H1 (cell line): ENCODE data around the gene MED28. TPM values are rescaled to one million over a fixed set of nuclear protein-coding genes. Genes with fewer than 3 reads are reported as not detected.

ENCODE experiments used
- BCL11A ChIP-seq, 2 experiments: IDR thresholded peaks; one replicate each; pipeline ENCODE4 v1.6.1; 2011; ENCODE audit warnings: low read depth in 2 of 2, low read length in 2 of 2, mild to moderate bottlenecking in 2 of 2
- CBX8 ChIP-seq: fragments of 300-800, 300-1000 bp; sonication (generic); IDR thresholded peaks from 2 replicates; pipeline ENCODE4 v1.7.1; 2016; ENCODE audit warnings: low read depth, low read length, borderline replicate concordance
- GABPA ChIP-seq: IDR thresholded peaks from 2 replicates; pipeline ENCODE4 v1.6.1; 2011; ENCODE audit warnings: mild to moderate bottlenecking, low read length, moderate library complexity, borderline replicate concordance; ENCODE audit not compliant: insufficient read depth
- JUND ChIP-seq: IDR thresholded peaks from 2 replicates; pipeline ENCODE4 v1.6.1; 2011; ENCODE audit warnings: mild to moderate bottlenecking, improper control_type of control experiment, low read length
- SUZ12 ChIP-seq: fragments of 200-600 bp; sonication (generic); IDR thresholded peaks from 2 replicates; pipeline ENCODE4 v1.6.1; 2012; ENCODE audit warnings: mild to moderate bottlenecking, inconsistent platforms, low read length, moderate library complexity, mixed read lengths
- polyA plus RNA-seq, 7 experiments: library from polyadenylated mRNA; depleted of rRNA in 3 of 7; stranded (reverse) in 5 of 7; unstranded in 2 of 7; fragments of >200 nt in 5 of 7; fragments of 200-250 nt in 2 of 7; gene quantifications; 1 replicate in 5 of 7; 2 replicates in 1 of 7; 4 replicates in 1 of 7; pipeline versions ENCODE4 v1.2.1 to v1.2.3, GENCODE V29; 2011 to 2013; ENCODE audit warnings: missing spikeins in 2 of 7, mixed read lengths in 2 of 7
- total RNA-seq: library from RNA; stranded (reverse); fragmentation: NEBNext Ultra II Directional; extraction: Animal tissue kit (Norgen Biotek cat#: 25700); gene quantifications from 2 replicates; pipeline ENCODE4 v1.2.1, GENCODE V29; 2021

Gene MED28
- total and polyA plus RNA-seq, 2 of the 8 experiments (the other 6 are each of a cell fraction or from before 2014, with no cell fraction given), result 24.0 to 87.1 TPM

GRCh38 chr4:17680559-17681280 is 66.3 kb downstream of the MED28 start (continued):
- no peak for TF ChIP-seq SUZ12
- TF ChIP-seq GABPA, result no peak
- no peak for TF ChIP-seq CBX8
- no peak for TF ChIP-seq JUND
- TF ChIP-seq BCL11A (IDR thresholded peaks at IDR 0.05; ENCODE audit: low read depth in 2 of 2, low read length in 2 of 2), result no peak
